HCT116 (cell line): Measurements from ENCODE around the gene RNF144B. TPM values are rescaled to one million over a fixed set of nuclear protein-coding genes. Genes with fewer than 3 reads are reported as not detected.

Experiments
- ATAC-seq: fragments of 200-7000 bp; cut with Tn5 transposase; 2 replicates; pipeline ENCODE4 v1.9.1; 2020; ENCODE audit warnings: mild to moderate bottlenecking, moderate library complexity
- BruUV-seq: library from RNA; stranded (reverse); fragments of 400-500 nt; replicated peaks from 2 replicates; lab custom pipeline; 2021; lab: Mats Ljungman, UMichigan
- CTCF ChIA-PET: fragments of 300-600 bp; sonication (Branson Sonifier 250); formaldehyde crosslinking; loops from one replicate; lab custom pipeline; 2021; ENCODE audit warnings: antibody characterized with exemption; lab: Charles Lee
- POLR2A ChIA-PET: fragments of 300-600, 350-600 bp; sonication (Branson Sonifier 250); formaldehyde crosslinking; loops from one replicate; lab custom pipeline; 2021; ENCODE audit warnings: antibody characterized with exemption; lab: Charles Lee
- RAD21 ChIA-PET, 2 experiments: fragments of 300-600 bp; sonication (Branson Sonifier 250); formaldehyde crosslinking; loops; one replicate each; lab custom pipeline; 2023; ENCODE audit warnings: low total read pairs in 2 of 2; ENCODE audit not compliant: uncharacterized antibody in 2 of 2, unreplicated experiment in 2 of 2, low non-redundant PET in 1 of 2; lab: Charles Lee
- DNase-seq: peaks from one replicate; pipeline ENCODE4 v3.0.0-alpha.2; 2010; ENCODE audit warnings: low read depth, low spot score
- H2AFZ ChIP-seq: fragments of 200-600 bp; shearing (Covaris generic), sonication (generic); 2 replicates; pipeline ENCODE4 v1.6.1; 2017; ENCODE audit warnings: low read depth, mixed run types, mixed read lengths, antibody characterized with exemption, low read length; ENCODE audit not compliant: poor library complexity, severe bottlenecking
- H3K27ac ChIP-seq: 2 replicates; pipeline ENCODE4 v1.5.1; 2012; ENCODE audit warnings: low read depth, low read length
- H3K27me3 ChIP-seq: fragments of 200-600 bp; sonication (generic); 2 replicates; pipeline ENCODE4 v1.6.1; 2016; ENCODE audit warnings: mixed run types, low read length, mixed read lengths; ENCODE audit not compliant: insufficient read depth
- H3K36me3 ChIP-seq, 2 experiments: fragments of 200-500 bp in 1 of 2; fragments of 200-600 bp in 1 of 2; sonication (Bioruptor generic) in 1 of 2; sonication (generic) in 1 of 2; 2 replicates each; pipeline versions ENCODE4 v1.5.1 to v1.6.1; 2014 to 2016; ENCODE audit warnings: low read length in 2 of 2, inconsistent platforms in 1 of 2, mixed read lengths in 1 of 2, mixed run types in 1 of 2; ENCODE audit not compliant: insufficient read depth in 2 of 2, control insufficient read depth in 1 of 2
- H3K4me1 ChIP-seq, 2 experiments: fragments of 200-600 bp in 1 of 2; sonication (generic) in 1 of 2; 2 replicates each; pipeline versions ENCODE4 v1.5.1 to v1.6.1; 2012 to 2017; ENCODE audit warnings: low read length in 2 of 2, inconsistent platforms in 1 of 2, mild to moderate bottlenecking in 1 of 2, mixed read lengths in 1 of 2, mixed run types in 1 of 2, moderate library complexity in 1 of 2; ENCODE audit not compliant: insufficient read depth in 2 of 2, control insufficient read depth in 1 of 2
- H3K4me2 ChIP-seq: fragments of 200-600 bp; sonication (generic); 2 replicates; pipeline ENCODE4 v1.6.1; 2017; ENCODE audit warnings: mixed run types, low read length, mixed read lengths
- H3K4me3 ChIP-seq, 2 experiments: fragments of 200-600 bp in 1 of 2; sonication (generic) in 1 of 2; replicated peaks in 1 of 2; 2 replicates each; pipeline ENCODE4 v1.5.1; 2011 to 2016; ENCODE audit warnings: low read length in 2 of 2, control low read depth in 1 of 2, low read depth in 1 of 2, mild to moderate bottlenecking in 1 of 2, mixed read lengths in 1 of 2, mixed run types in 1 of 2
- H3K79me2 ChIP-seq: fragments of 200-600 bp; sonication (generic); 2 replicates; pipeline ENCODE4 v1.6.1; 2017; ENCODE audit warnings: mild to moderate bottlenecking, mixed run types, low read length, moderate library complexity, mixed read lengths; ENCODE audit not compliant: insufficient read depth
- H3K9ac ChIP-seq: fragments of 200-600 bp; sonication (generic); 2 replicates; pipeline ENCODE4 v1.6.1; 2016; ENCODE audit warnings: low read length, mixed read lengths
- H3K9me2 ChIP-seq: fragments of 200-600 bp; sonication (generic), shearing (Covaris generic); 2 replicates; pipeline ENCODE4 v1.6.1; 2017; ENCODE audit warnings: mixed run types, mild to moderate bottlenecking, moderate library complexity; ENCODE audit not compliant: insufficient read depth
- H3K9me3 ChIP-seq, 2 experiments: fragments of 200-500 bp in 1 of 2; fragments of 200-600 bp in 1 of 2; sonication (Bioruptor generic) in 1 of 2; sonication (generic) in 1 of 2; 2 replicates each; pipeline ENCODE4 v1.6.1; 2014 to 2017; ENCODE audit warnings: low read length in 2 of 2, mixed read lengths in 2 of 2, inconsistent platforms in 1 of 2, low read depth in 1 of 2, mild to moderate bottlenecking in 1 of 2, mixed run types in 1 of 2, moderate library complexity in 1 of 2; ENCODE audit not compliant: control insufficient read depth in 1 of 2, insufficient read depth in 1 of 2
- H4K20me1 ChIP-seq: fragments of 200-600 bp; sonication (generic), shearing (Covaris generic); 2 replicates; pipeline ENCODE4 v1.6.1; 2017; ENCODE audit warnings: mixed run types, mild to moderate bottlenecking, moderate library complexity; ENCODE audit not compliant: insufficient read depth
- ATF3 ChIP-seq: IDR thresholded peaks from 2 replicates; pipeline ENCODE4 v1.6.1; 2012
- CTCF ChIP-seq, 3 experiments: fragments of 200-600 bp in 1 of 3; sonication (generic) in 1 of 3; IDR thresholded peaks in 2 of 3; conservative IDR thresholded peaks in 1 of 3; 2 replicates each; pipeline ENCODE4 v1.5.1; 2012 to 2017; ENCODE audit warnings: low read depth in 2 of 3, low read length in 2 of 3, antibody characterized with exemption in 1 of 3, borderline replicate concordance in 1 of 3, control low read depth in 1 of 3, mild to moderate bottlenecking in 1 of 3, mixed read lengths in 1 of 3, mixed run types in 1 of 3, moderate library complexity in 1 of 3; ENCODE audit not compliant: insufficient read depth in 1 of 3
- EGR1 ChIP-seq: IDR thresholded peaks from 2 replicates; pipeline ENCODE4 v1.6.1; 2012; ENCODE audit warnings: low read depth
- ELF1 ChIP-seq: IDR thresholded peaks from 2 replicates; pipeline ENCODE4 v1.6.1; 2012; ENCODE audit warnings: low read depth, borderline replicate concordance
- EZH2 ChIP-seq: fragments of 200-600 bp; sonication (generic); IDR thresholded peaks from 2 replicates; pipeline ENCODE4 v1.6.1; 2017; ENCODE audit warnings: antibody characterized with exemption, mixed run types
- EZH2phosphoT487 ChIP-seq: fragments of 200-600 bp; IDR thresholded peaks from 2 replicates; pipeline ENCODE4 v1.6.1; 2018; ENCODE audit warnings: antibody characterized with exemption, borderline replicate concordance
- FOSL1 ChIP-seq: IDR thresholded peaks from 2 replicates; pipeline ENCODE4 v1.6.1; 2012; ENCODE audit warnings: low read depth
- JUND ChIP-seq: IDR thresholded peaks from 2 replicates; pipeline ENCODE4 v1.6.1; 2012
- POLR2A ChIP-seq: IDR thresholded peaks from 2 replicates; pipeline ENCODE4 v1.7.0; 2011; ENCODE audit warnings: borderline replicate concordance; ENCODE audit not compliant: insufficient read depth, insufficient read length; ENCODE audit errors: extremely low read depth
- POLR2AphosphoS5 ChIP-seq: IDR thresholded peaks from 2 replicates; pipeline ENCODE4 v1.6.1; 2011; ENCODE audit warnings: mild to moderate bottlenecking, low read depth, low read length, moderate library complexity
- SIN3A ChIP-seq: IDR thresholded peaks from 2 replicates; pipeline ENCODE4 v1.6.1; 2012; ENCODE audit warnings: low read depth
- SP1 ChIP-seq: IDR thresholded peaks from 2 replicates; pipeline ENCODE4 v1.6.1; 2012; ENCODE audit warnings: low read depth
- SRF ChIP-seq: IDR thresholded peaks from 2 replicates; pipeline ENCODE4 v1.6.1; 2012; ENCODE audit warnings: low read depth
- ZFX ChIP-seq: fragments of 450-650 bp; IDR thresholded peaks from 2 replicates; pipeline ENCODE4 v1.6.1; 2017
- ZNF274 ChIP-seq: fragments of 200-500 bp; sonication (Bioruptor generic); IDR thresholded peaks from 2 replicates; pipeline ENCODE4 v1.6.1; 2014; ENCODE audit warnings: mild to moderate bottlenecking, low read depth, low read length, inconsistent platforms
- intact Hi-C: fragments of 100-400 bp; cut with micrococcal nuclease; formaldehyde crosslinking; loops from 2 replicates; pipeline ENCODE4 v1.10.0; 2022
- total RNA-seq: library from RNA; stranded (reverse); gene quantifications from one replicate; pipeline ENCODE4 v1.2.1, GENCODE V29; 2021; ENCODE audit not compliant: unreplicated experiment
- TF ChIP-seq, protein P1 (sequence below): IDR thresholded peaks from 2 replicates; pipeline ENCODE4 v1.6.1; 2011; ENCODE audit warnings: mild to moderate bottlenecking, low read length, moderate library complexity; ENCODE audit not compliant: insufficient replicate concordance; ENCODE audit errors: extremely low read depth
- TF ChIP-seq, protein P2 (sequence below): IDR thresholded peaks from 2 replicates; pipeline ENCODE4 v1.6.1; 2012

RNF144B gene
- total RNA-seq, 1 experiment from 2014 or later = 2.1 TPM

GRCh38 chr6:18413381-18413780 lies 26.2 kb downstream of the RNF144B start (continued):
- TF ChIP-seq FOSL1 (no peak), POLR2A (no peak), POLR2AphosphoS5 (no peak), ZNF274 (no peak), ZFX (no peak), SP1 (no peak)

DNA sequence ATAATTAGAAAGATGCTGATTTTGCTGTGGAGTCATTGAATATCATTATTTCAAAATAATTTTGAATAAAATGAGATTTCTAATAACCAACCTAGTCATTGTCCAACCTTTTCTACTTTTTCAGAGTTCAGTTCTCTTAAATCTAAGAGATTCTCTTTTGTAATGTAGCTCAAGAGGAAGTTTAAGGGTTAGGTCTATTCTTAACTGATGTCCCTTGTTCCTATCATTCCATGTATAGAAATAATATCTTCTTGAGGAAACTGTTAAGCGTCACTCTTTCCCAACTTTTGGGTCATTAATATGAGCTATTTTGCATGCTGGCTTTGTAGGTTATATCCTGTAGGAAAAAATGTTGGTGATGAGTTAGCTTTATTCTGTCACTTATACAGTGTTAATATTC lies 27.0 kb downstream of the RNF144B start:
- no peaks in the 10 kb centered on the region for H4K20me1 ChIP-seq
- POLR2A ChIA-PET = no interaction called here
- H3K36me3 ChIP-seq = no peaks in the 10 kb centered on the region
- no peak overlapping the region for H3K27ac ChIP-seq
- intact Hi-C loops = no loop called here
- no peak overlapping the region for H3K9ac ChIP-seq
- H3K9me2 ChIP-seq = no peaks in the 10 kb centered on the region
- no TSS peak for BruUV-seq
- no peaks in the 10 kb centered on the region for H3K9me3 ChIP-seq
- DNase-seq = no peak
- TF ChIP-seq EZH2 (no peak), EZH2phosphoT487 (no peak), POLR2AphosphoS5 (no peak), ELF1 (no peak), ZFX (no peak), EGR1 (no peak), SRF (no peak), SIN3A (no peak), JUND (no peak), ATF3 (no peak), CTCF (IDR thresholded peaks at IDR 0.05 in 2 of 3, conservative IDR thresholded peaks at IDR 0.05 in 1 of 3; ENCODE audit: borderline replicate concordance in 1 of 3, insufficient read depth in 1 of 3, low read depth in 2 of 3, low read length in 2 of 3) (no peak), SP1 (no peak)
- TF ChIP-seq, protein P1, sequence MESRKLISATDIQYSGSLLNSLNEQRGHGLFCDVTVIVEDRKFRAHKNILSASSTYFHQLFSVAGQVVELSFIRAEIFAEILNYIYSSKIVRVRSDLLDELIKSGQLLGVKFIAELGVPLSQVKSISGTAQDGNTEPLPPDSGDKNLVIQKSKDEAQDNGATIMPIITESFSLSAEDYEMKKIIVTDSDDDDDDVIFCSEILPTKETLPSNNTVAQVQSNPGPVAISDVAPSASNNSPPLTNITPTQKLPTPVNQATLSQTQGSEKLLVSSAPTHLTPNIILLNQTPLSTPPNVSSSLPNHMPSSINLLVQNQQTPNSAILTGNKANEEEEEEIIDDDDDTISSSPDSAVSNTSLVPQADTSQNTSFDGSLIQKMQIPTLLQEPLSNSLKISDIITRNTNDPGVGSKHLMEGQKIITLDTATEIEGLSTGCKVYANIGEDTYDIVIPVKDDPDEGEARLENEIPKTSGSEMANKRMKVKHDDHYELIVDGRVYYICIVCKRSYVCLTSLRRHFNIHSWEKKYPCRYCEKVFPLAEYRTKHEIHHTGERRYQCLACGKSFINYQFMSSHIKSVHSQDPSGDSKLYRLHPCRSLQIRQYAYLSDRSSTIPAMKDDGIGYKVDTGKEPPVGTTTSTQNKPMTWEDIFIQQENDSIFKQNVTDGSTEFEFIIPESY = no peak
- TF ChIP-seq, protein P2, sequence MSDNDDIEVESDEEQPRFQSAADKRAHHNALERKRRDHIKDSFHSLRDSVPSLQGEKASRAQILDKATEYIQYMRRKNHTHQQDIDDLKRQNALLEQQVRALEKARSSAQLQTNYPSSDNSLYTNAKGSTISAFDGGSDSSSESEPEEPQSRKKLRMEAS = no peak
- TF ChIP-seq, all 23 proteins: peak for 0
- no peak overlapping the region for H2AFZ ChIP-seq
- H3K79me2 ChIP-seq = no peaks in the 10 kb centered on the region
- no peak for ATAC-seq
- RAD21 ChIA-PET = no interaction called here
- CTCF ChIA-PET = no interaction called here
- H3K4me1 ChIP-seq = no peaks in the 10 kb centered on the region
- no peak overlapping the region for H3K4me2 ChIP-seq
- no peak overlapping the region for H3K4me3 ChIP-seq
- H3K27me3 ChIP-seq = no peaks in the 10 kb centered on the region
